ENCODE results near the gene CDKL1. TPM values are rescaled to one million over a fixed set of nuclear protein-coding genes. Genes with fewer than 3 reads are reported as not detected.
"Not testable (repeated sequence)": the region's sequence is repeated elsewhere in the genome, so short reads cannot be mapped to it uniquely, and the experiment has no call there.

The CDKL1 gene
- polyA plus RNA-seq, 1 of the 3 experiments (the other 2 are of a cell fraction), result 2.5 TPM

GRCh38 chr14:50366115-50366514, 30.6 kb downstream of the CDKL1 start:
- no peak for DNase-seq
- no peak for TF ChIP-seq PBX3 (IDR thresholded peaks at IDR 0.05)
- no peak for TF ChIP-seq TCF12 (IDR thresholded peaks at IDR 0.05)
- no peak for TF ChIP-seq GATA2 (CRISPR knock-in tag; IDR thresholded peaks at IDR 0.05)
- TF ChIP-seq, protein P1, sequence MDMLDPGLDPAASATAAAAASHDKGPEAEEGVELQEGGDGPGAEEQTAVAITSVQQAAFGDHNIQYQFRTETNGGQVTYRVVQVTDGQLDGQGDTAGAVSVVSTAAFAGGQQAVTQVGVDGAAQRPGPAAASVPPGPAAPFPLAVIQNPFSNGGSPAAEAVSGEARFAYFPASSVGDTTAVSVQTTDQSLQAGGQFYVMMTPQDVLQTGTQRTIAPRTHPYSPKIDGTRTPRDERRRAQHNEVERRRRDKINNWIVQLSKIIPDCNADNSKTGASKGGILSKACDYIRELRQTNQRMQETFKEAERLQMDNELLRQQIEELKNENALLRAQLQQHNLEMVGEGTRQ (IDR thresholded peaks at IDR 0.05; ENCODE audit: borderline replicate concordance, low read depth, low read length), result no peak
- Histone ChIP-seq H3F3A (replicated peaks; ENCODE audit: insufficient read depth) (no peaks in the 10 kb centered on the region), H3K9ac (no peak overlapping the region), H3K4me1 (ENCODE audit: control insufficient read depth in 1 of 2, insufficient read depth in 2 of 2, low read depth in 1 of 2, low read length in 1 of 2) (no peaks in the 10 kb centered on the region), H3K9me2 (no peaks in the 10 kb centered on the region), H4K20me1 (ENCODE audit: insufficient read depth) (no peaks in the 10 kb centered on the region), H3K4me3 (ENCODE audit: low read depth in 2 of 2, low read length in 1 of 2) (no peak overlapping the region), H3K27me3 (ENCODE audit: insufficient read depth) (no peaks in the 10 kb centered on the region), H3K4me2 (no peak overlapping the region), H3K9me3 (no peaks in the 10 kb centered on the region), H3K36me3 (replicated peaks in 1 of 2; ENCODE audit: control insufficient read depth in 1 of 2, insufficient read depth in 2 of 2, low read length in 1 of 2) (no peaks in the 10 kb centered on the region), H2AFZ (ENCODE audit: low read depth) (no peak overlapping the region), H3K27ac (ENCODE audit: low read depth in 2 of 2, low read length in 1 of 2) (no peak overlapping the region), H3K79me2 (ENCODE audit: insufficient read depth) (no peaks in the 10 kb centered on the region)
- 95% methylated on average over 3 of the region's 3 CpGs for WGBS (ENCODE audit: low lambda C conversion rate)
- CTCF ChIA-PET, result interaction anchor here (0.9 to 1.0 kb wide), 2 partner anchors 10 to 28 kb away, joined by 3 to 4 read pairs; no protein-coding TSS in a partner anchor
- POLR2A ChIA-PET, result no interaction called here

DNA sequence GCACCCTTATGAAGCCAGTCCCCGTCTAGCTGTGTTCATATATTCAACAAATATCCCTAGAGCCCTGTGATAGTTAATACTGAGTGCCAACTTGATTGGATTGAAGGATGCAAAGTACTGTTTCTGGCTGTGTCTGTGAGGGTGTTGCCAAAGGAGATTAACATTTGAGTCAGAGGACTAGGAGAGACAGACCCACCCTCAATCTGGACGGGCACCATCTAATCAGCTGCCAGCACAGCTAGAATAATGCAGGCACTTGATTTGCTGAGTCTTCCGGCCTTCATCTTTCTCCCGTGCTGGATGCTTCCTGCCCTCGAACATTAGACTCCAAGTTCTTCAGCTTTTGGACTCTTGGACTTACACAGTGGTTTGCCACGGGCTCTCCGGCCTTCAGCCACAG, 31.1 kb downstream of the CDKL1 start:
- H4K20me1 ChIP-seq (ENCODE audit: insufficient read depth); H3K9me3 ChIP-seq; H3K4me3 ChIP-seq (ENCODE audit: low read depth in 2 of 2, low read length in 1 of 2); H3K4me1 ChIP-seq (ENCODE audit: control insufficient read depth in 1 of 2, insufficient read depth in 2 of 2, low read depth in 1 of 2, low read length in 1 of 2); H3K9me2 ChIP-seq; H3F3A ChIP-seq (replicated peaks; ENCODE audit: insufficient read depth); DNase-seq; H3K9ac ChIP-seq; H3K27ac ChIP-seq (ENCODE audit: low read depth in 2 of 2, low read length in 1 of 2); H3K36me3 ChIP-seq (replicated peaks in 1 of 2; ENCODE audit: control insufficient read depth in 1 of 2, insufficient read depth in 2 of 2, low read length in 1 of 2); H2AFZ ChIP-seq (ENCODE audit: low read depth); H3K4me2 ChIP-seq; H3K27me3 ChIP-seq (ENCODE audit: insufficient read depth); POLR2A ChIA-PET; H3K79me2 ChIP-seq (ENCODE audit: insufficient read depth): not testable (repeated sequence)
- WGBS (ENCODE audit: low lambda C conversion rate), result 94% methylated on average over 7 of the region's 7 CpGs
- CTCF ChIA-PET, result interaction anchor here (1.0 to 1.3 kb wide), 3 partner anchors 9 to 43 kb away, joined by 3 to 4 read pairs (median 3); no protein-coding TSS in a partner anchor

DNA sequence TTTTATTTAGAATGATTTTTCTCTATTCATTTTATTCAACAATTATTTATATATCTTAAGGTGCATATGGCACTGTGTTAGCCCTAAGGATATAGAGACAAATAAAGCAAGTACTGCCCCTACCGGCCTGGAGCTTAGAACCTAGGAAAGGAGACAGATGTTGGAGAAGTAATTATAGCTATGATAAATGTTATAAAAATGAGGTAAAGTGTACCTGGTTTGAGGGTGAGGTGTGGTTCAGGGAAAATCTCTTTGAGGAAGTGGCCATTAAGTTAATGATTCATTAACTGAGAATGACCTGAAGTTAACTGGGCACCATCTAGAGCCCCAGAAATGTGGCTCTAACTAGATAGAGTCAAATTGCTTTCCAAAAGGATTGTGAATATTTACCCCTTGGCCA, 31.9 kb downstream of the CDKL1 start:
- Histone ChIP-seq H3K9me2 (no peaks in the 10 kb centered on the region), H2AFZ (ENCODE audit: low read depth) (no peak overlapping the region), H3K4me2 (no peak overlapping the region), H3K27me3 (ENCODE audit: insufficient read depth) (no peaks in the 10 kb centered on the region), H3K4me1 (ENCODE audit: control insufficient read depth in 1 of 2, insufficient read depth in 2 of 2, low read depth in 1 of 2, low read length in 1 of 2) (no peaks in the 10 kb centered on the region), H3K36me3 (replicated peaks in 1 of 2; ENCODE audit: control insufficient read depth in 1 of 2, insufficient read depth in 2 of 2, low read length in 1 of 2) (no peaks in the 10 kb centered on the region), H3K4me3 (ENCODE audit: low read depth in 2 of 2, low read length in 1 of 2) (no peak overlapping the region), H3K27ac (ENCODE audit: low read depth in 2 of 2, low read length in 1 of 2) (no peak overlapping the region), H3K9me3 (no peaks in the 10 kb centered on the region), H3F3A (replicated peaks; ENCODE audit: insufficient read depth) (no peaks in the 10 kb centered on the region), H4K20me1 (ENCODE audit: insufficient read depth) (no peaks in the 10 kb centered on the region), H3K9ac (no peak overlapping the region), H3K79me2 (ENCODE audit: insufficient read depth) (no peaks in the 10 kb centered on the region)
- no peak for TF ChIP-seq YY1 (IDR thresholded peaks at IDR 0.05; ENCODE audit: low read depth)
- no peak for TF ChIP-seq SIN3A (IDR thresholded peaks at IDR 0.05; ENCODE audit: borderline replicate concordance, low read depth, low read length)
- no peak for TF ChIP-seq EP300 (IDR thresholded peaks at IDR 0.05; ENCODE audit: borderline replicate concordance in 1 of 2, low read depth in 1 of 2, low read length in 1 of 2)
- no peak for TF ChIP-seq EZH2phosphoT487 (IDR thresholded peaks at IDR 0.05; ENCODE audit: borderline replicate concordance, low read depth)
- TF ChIP-seq RXRA (IDR thresholded peaks at IDR 0.05; ENCODE audit: borderline replicate concordance, low read depth), result no peak
- no peak for TF ChIP-seq POLR2AphosphoS5 (IDR thresholded peaks at IDR 0.05; ENCODE audit: low read depth, low read length)
- no peak for TF ChIP-seq NFIC (IDR thresholded peaks at IDR 0.05; ENCODE audit: borderline replicate concordance)
- no peak for TF ChIP-seq GABPA (IDR thresholded peaks at IDR 0.05; ENCODE audit: low read depth)
- WGBS (ENCODE audit: low lambda C conversion rate), result 82% methylated on average over 1 of the region's 1 CpG
- CTCF ChIA-PET, result interaction anchor here (1.0 to 1.3 kb wide), 3 partner anchors 10 to 43 kb away, joined by 3 read pairs; no protein-coding TSS in a partner anchor
- POLR2A ChIA-PET, result no interaction called here
- no peak for DNase-seq
